Spleen (tissue), 11 donors: Measurements from ENCODE around the gene CCN5. TPM values are rescaled to one million over a fixed set of nuclear protein-coding genes. Genes with fewer than 3 reads are reported as not detected.

ENCODE experiments used
- DNase-seq: peaks from one replicate; pipeline ENCODE4 v3.0.0-alpha.2; 2020
- H3K27ac ChIP-seq, 8 donors: fragments of 200-600 bp; sonication (generic) in 7 of 8; 1 replicate in 4 of 8; 2 replicates in 4 of 8; pipeline versions ENCODE4 v1.5.0 to v1.8.0; 2016 to 2021; ENCODE audit warnings: inconsistent platforms in 4 of 8, mild to moderate bottlenecking in 4 of 8, moderate library complexity in 1 of 8
- H3K27me3 ChIP-seq, 7 donors: fragments of 200-600 bp; sonication (generic) in 6 of 7; replicated peaks in 1 of 7; 1 replicate in 4 of 7; 2 replicates in 3 of 7; pipeline versions ENCODE4 v1.5.0 to v1.8.0; 2016 to 2021; ENCODE audit warnings: inconsistent platforms in 3 of 7, mild to moderate bottlenecking in 1 of 7
- H3K36me3 ChIP-seq, 6 donors: fragments of 200-600 bp; sonication (generic) in 5 of 6; 1 replicate in 4 of 6; 2 replicates in 2 of 6; pipeline versions ENCODE4 v1.5.0 to v1.8.0; 2016 to 2021; ENCODE audit warnings: inconsistent platforms in 2 of 6
- H3K4me1 ChIP-seq, 6 donors: fragments of 200-600 bp; sonication (generic) in 5 of 6; 1 replicate in 3 of 6; 2 replicates in 3 of 6; pipeline versions ENCODE4 v1.5.0 to v1.8.0; 2016 to 2021; ENCODE audit warnings: inconsistent platforms in 3 of 6
- H3K4me3 ChIP-seq, 8 donors: fragments of 200-600 bp; sonication (generic) in 7 of 8; 1 replicate in 4 of 8; 2 replicates in 4 of 8; pipeline versions ENCODE4 v1.5.0 to v1.8.0; 2016 to 2021; ENCODE audit warnings: inconsistent platforms in 4 of 8, mild to moderate bottlenecking in 4 of 8, moderate library complexity in 2 of 8
- H3K9me3 ChIP-seq, 8 donors: fragments of 200-600 bp; sonication (generic) in 7 of 8; 1 replicate in 4 of 8; 2 replicates in 4 of 8; pipeline versions ENCODE4 v1.5.0 to v1.8.0; 2016 to 2021; ENCODE audit warnings: inconsistent platforms in 4 of 8
- POLR2A ChIP-seq, 3 donors: fragments of 450-650 bp; IDR thresholded peaks; one replicate each; pipeline ENCODE4 v1.5.1; 2017; ENCODE audit warnings: antibody characterized with exemption in 3 of 3, mild to moderate bottlenecking in 1 of 3
- POLR2AphosphoS5 ChIP-seq, 3 donors: sonication (generic); formaldehyde crosslinking; IDR thresholded peaks; one replicate each; pipeline ENCODE4 v1.5.1; 2017; ENCODE audit warnings: antibody characterized with exemption in 3 of 3
- WGBS, 5 donors: extraction: QIAGEN DNeasy Blood & Tissue Kit in 3 of 5; methylation state at CpG; one replicate each; pipeline versions ENCODE4 v1.1.5 to v1.1.7; 2013 to 2018; 5-methylcytosine and 5-hydroxymethylcytosine counted together
- intact Hi-C: fragments of 100-400 bp; cut with DNase I; formaldehyde crosslinking; loops from one replicate; pipeline ENCODE4 v1.15.0; 2023; ENCODE audit warnings: low total_unique reads
- polyA plus RNA-seq, 3 donors: library from polyadenylated mRNA; stranded (reverse); fragments of 200-250 nt; gene quantifications; one replicate each; pipeline ENCODE4 v1.2.1, GENCODE V29; 2013
- total RNA-seq, 7 donors: library from RNA; depleted of rRNA in 3 of 7; stranded (reverse); fragments of >200 nt in 3 of 7; fragmentation: NEBNext Ultra II Directional in 4 of 7; extraction: Animal tissue kit (Norgen Biotek cat#: 25700) in 4 of 7; gene quantifications; one replicate each; pipeline versions ENCODE4 v1.1.0 to v1.2.1, GENCODE V29; 2016 to 2021
- TF ChIP-seq, protein P1 (sequence below), 11 experiments: fragments of 200-600 bp in 7 of 11; fragments of 450-650 bp in 4 of 11; sonication (generic) in 4 of 11; IDR thresholded peaks in 8 of 11; conservative IDR thresholded peaks in 3 of 11; 1 replicate in 7 of 11; 2 replicates in 4 of 11; pipeline versions ENCODE4 v1.4.0 to v1.8.0; 2016 to 2021; ENCODE audit warnings: antibody characterized with exemption in 11 of 11, inconsistent platforms in 4 of 11, mild to moderate bottlenecking in 1 of 11
- donor health status: healthy with polysubstance abuse.
- donor health status: DM: no; HTN: no; CAD: no; lungs with moderate emphysema.
- donor health status: DM: no; HTN: no; CAD: no.
- donor health status: Bipolar disorder and iron deficiency.
- donor health status: healthy.
- donor health status: DM: no; HTN: no; CAD: no.
- donor health status: DM: yes; HTN: yes; CAD: no.

CCN5 gene
- total and polyA plus RNA-seq, 10 donors = 0.51 to 10.6 (median 1.5) TPM; not detected in 1

- no peak for DNase-seq
These were observed 27.0 kb upstream of the CCN5 start for GRCh38 chr20:44688053-44688625.

DNA sequence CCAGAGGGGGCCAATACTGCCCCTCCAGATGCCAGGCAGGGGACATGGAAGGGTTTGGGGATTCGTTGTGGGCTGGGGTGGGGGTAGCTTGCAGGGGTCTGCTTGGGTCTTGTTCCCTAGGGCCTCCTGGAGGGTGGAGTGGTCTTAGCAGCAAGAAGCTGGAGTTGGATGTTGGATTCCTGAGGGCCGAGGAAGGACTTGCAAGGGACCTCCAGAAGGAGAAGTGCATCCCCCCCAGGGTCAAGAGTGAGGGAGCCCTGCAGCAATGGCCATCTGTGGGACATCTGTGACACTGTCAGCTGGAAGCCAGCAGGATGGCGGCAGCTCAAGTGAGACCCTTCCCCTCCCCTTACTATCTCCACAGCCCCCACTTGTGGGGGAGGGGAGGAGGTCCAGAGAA, 25.4 kb upstream of the CCN5 start:
- H3K4me1 ChIP-seq = peaks cover 0 to 8% (median 7%) of the 10 kb centered on the region in 6 donors
- peaks cover 0 to 4% (median 0%) of the 10 kb centered on the region in 8 donors for H3K9me3 ChIP-seq
- no peaks in the 10 kb centered on the region for H3K36me3 ChIP-seq
- 60 to 81% (median 72%) methylated on average over 3 of the region's 3 CpGs for WGBS, 5 donors
- H3K27me3 ChIP-seq = no peaks in the 10 kb centered on the region
- no peak overlapping the region for H3K27ac ChIP-seq
- H3K4me3 ChIP-seq = no peak overlapping the region
- no peak for DNase-seq
- TF ChIP-seq POLR2A (IDR thresholded peaks at IDR 0.05) (no peak), POLR2AphosphoS5 (IDR thresholded peaks at IDR 0.05) (no peak)
- TF ChIP-seq, protein P1, sequence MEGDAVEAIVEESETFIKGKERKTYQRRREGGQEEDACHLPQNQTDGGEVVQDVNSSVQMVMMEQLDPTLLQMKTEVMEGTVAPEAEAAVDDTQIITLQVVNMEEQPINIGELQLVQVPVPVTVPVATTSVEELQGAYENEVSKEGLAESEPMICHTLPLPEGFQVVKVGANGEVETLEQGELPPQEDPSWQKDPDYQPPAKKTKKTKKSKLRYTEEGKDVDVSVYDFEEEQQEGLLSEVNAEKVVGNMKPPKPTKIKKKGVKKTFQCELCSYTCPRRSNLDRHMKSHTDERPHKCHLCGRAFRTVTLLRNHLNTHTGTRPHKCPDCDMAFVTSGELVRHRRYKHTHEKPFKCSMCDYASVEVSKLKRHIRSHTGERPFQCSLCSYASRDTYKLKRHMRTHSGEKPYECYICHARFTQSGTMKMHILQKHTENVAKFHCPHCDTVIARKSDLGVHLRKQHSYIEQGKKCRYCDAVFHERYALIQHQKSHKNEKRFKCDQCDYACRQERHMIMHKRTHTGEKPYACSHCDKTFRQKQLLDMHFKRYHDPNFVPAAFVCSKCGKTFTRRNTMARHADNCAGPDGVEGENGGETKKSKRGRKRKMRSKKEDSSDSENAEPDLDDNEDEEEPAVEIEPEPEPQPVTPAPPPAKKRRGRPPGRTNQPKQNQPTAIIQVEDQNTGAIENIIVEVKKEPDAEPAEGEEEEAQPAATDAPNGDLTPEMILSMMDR (IDR thresholded peaks at IDR 0.05 in 8 of 11, conservative IDR thresholded peaks at IDR 0.05 in 3 of 11) = no peak
- intact Hi-C loops = loop anchor here (10.0 kb wide), 1 partner anchor 175 kb away; no protein-coding TSS in a partner anchor

More at GRCh38 chr20:44688053-44688625, 27.0 kb upstream of the CCN5 start:
- Histone ChIP-seq H3K4me3 (no peak overlapping the region), H3K4me1 (peaks cover 0 to 22% (median 14%) of the 10 kb centered on the region in 6 donors), H3K36me3 (no peaks in the 10 kb centered on the region), H3K27ac (no peak overlapping the region), H3K27me3 (no peaks in the 10 kb centered on the region), H3K9me3 (peaks cover 0 to 4% (median 0%) of the 10 kb centered on the region in 8 donors)
- no peak for TF ChIP-seq POLR2A (IDR thresholded peaks at IDR 0.05)
- TF ChIP-seq, protein P1 (IDR thresholded peaks at IDR 0.05 in 8 of 11, conservative IDR thresholded peaks at IDR 0.05 in 3 of 11) = no peak
- no peak for TF ChIP-seq POLR2AphosphoS5 (IDR thresholded peaks at IDR 0.05)
- WGBS, 5 donors = 68 to 88% (median 78%) methylated on average over 7 of the region's 7 CpGs
- intact Hi-C loops = loop anchor here (10.0 kb wide), 1 partner anchor 177 kb away; no protein-coding TSS in a partner anchor

GRCh38 chr20:44690781-44691423, 24.3 kb upstream of the CCN5 start:
- TF ChIP-seq, protein P1 (IDR thresholded peaks at IDR 0.05 in 8 of 11, conservative IDR thresholded peaks at IDR 0.05 in 3 of 11) = no peak
- TF ChIP-seq POLR2AphosphoS5 (IDR thresholded peaks at IDR 0.05) (no peak), POLR2A (IDR thresholded peaks at IDR 0.05) (no peak)
- WGBS, 5 donors = 82 to 86% (median 85%) methylated on average over 9 of the region's 9 CpGs
- H3K36me3 ChIP-seq = no peaks in the 10 kb centered on the region
- no peaks in the 10 kb centered on the region for H3K4me1 ChIP-seq
- H3K27ac ChIP-seq = no peak overlapping the region
- intact Hi-C loops = no loop called here
- H3K4me3 ChIP-seq = no peak overlapping the region
- H3K9me3 ChIP-seq = peaks cover 0 to 4% (median 0%) of the 10 kb centered on the region in 8 donors
- no peaks in the 10 kb centered on the region for H3K27me3 ChIP-seq
- no peak for DNase-seq
